ENCODE measurements around the gene FNDC3A.

FNDC3A gene

GRCh38 chr13:49206641-49207040, 230.9 kb downstream of the FNDC3A start:
- no peak for TF ChIP-seq CTCF (IDR thresholded peaks at IDR 0.05)

GRCh38 chr13:49208619-49209018, 232.9 kb downstream of the FNDC3A start:
- no peak for TF ChIP-seq CTCF (IDR thresholded peaks at IDR 0.05)

GRCh38 chr13:49210114-49210513, 234.4 kb downstream of the FNDC3A start:
- no peak for TF ChIP-seq CTCF (IDR thresholded peaks at IDR 0.05)

GRCh38 chr13:49210669-49211068, 235.0 kb downstream of the FNDC3A start:
- TF ChIP-seq CTCF (IDR thresholded peaks at IDR 0.05): no peak

- TF ChIP-seq CTCF (IDR thresholded peaks at IDR 0.05): no peak
Observed at GRCh38 chr13:49213539-49213938, 237.8 kb downstream of the FNDC3A start.

GRCh38 chr13:49213997-49214916, 238.5 kb downstream of the FNDC3A start:
- no peak for TF ChIP-seq CTCF (IDR thresholded peaks at IDR 0.05)

- TF ChIP-seq CTCF (IDR thresholded peaks at IDR 0.05): no peak
Observed at GRCh38 chr13:49214917-49215376, 239.2 kb downstream of the FNDC3A start.
